IPS DF 4.7 (cell line): ENCODE measurements around the gene MYT1.
"Not testable (repeated sequence)": the region's sequence is repeated elsewhere in the genome, so short reads cannot be mapped to it uniquely, and the experiment has no call there.

Source experiments
- DNase-seq: peaks from one replicate; pipeline ENCODE4 v3.0.0-alpha.2; 2013; ENCODE audit warnings: low spot score; ENCODE audit errors: extremely low read depth

MYT1 gene

DNA sequence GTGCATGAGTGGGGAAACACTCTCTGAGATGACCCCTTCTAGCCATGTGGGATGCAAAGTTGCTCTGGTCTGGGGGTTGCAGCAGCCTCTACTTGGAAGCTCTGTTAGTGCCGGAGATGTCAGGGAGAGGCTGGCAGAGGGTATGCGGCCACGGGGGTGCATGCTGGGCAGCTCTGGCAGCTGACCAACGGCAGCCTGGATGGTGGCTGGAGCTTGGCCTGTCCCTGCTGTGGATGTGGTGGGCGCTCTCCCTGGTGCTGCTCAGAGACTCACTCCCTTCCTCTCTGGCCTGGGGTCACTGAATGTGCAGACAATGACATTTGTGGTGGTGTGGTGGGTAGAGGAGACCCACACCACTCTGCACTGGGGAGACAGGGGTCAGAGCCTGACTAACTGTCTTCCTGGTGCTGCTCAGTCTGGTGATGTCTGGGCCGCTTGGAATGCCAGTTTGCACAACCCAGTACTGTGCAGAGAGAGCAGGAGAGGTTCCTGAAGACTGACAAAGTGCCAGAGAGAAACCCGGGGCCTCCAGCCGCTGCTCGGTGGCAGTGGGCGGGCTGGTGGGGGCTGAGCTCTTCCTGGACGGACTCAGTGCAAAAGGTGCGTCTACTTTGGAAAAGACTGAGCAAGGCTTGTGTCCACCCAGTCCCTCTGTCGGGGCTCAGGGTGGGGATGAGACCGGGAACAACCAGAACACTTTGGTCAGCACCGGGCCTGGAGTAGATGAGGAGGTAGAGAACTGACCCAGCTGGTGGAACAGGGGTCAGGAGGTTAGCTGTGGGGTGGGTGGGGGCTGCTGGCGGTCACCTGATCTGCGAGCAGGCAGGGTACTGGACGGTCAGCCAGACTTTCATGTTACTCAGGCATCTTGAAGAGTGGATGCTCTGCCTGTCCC is 2.7 kb downstream of the MYT1 start:
- no peak for DNase-seq

DNA sequence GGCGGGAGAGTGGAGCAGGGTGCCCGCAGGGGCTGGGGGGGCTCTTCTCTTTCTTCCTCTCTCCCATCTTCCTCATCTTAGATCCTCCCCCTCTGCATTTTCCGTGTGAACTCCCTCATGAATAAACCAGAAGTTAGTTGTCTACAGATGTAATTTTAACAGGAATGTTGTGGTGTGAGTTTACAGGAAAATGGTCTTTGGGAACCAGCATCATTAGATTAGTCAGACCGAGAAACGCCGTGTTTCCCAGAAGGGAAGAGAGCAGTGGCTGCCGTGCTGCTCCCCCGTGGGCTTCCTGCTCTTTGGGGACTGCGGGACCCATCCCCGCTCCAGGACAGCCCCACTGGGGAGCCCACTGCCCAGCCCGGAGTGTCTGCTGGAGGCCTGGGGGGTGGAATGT is 3.4 kb downstream of the MYT1 start:
- no peak for DNase-seq

- no peak for DNase-seq
These were observed 4.3 kb downstream of the MYT1 start for GRCh38 chr20:64168381-64169090.

GRCh38 chr20:64169091-64169560 is 4.9 kb downstream of the MYT1 start:
- no peak for DNase-seq

DNA sequence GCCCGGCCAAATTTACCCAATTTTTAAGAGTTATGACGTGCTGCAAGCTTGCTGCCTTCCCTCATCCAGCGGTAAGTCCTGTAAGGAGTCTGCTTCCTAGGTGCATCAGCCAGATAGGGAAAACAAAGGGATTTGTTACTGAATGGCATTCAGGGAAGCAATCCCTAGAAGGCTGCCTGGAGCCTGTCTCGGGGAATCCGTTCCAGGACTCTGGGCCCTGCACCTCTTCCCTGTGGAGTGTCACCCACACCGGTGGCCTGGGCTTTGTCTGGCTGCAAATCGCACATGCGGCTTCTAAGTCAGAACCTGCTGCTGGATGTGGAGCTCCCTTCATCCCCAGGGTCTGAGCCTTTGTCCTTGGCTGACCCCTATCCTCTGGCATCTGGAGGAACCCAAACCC is 7.0 kb downstream of the MYT1 start:
- no peak for DNase-seq

DNA sequence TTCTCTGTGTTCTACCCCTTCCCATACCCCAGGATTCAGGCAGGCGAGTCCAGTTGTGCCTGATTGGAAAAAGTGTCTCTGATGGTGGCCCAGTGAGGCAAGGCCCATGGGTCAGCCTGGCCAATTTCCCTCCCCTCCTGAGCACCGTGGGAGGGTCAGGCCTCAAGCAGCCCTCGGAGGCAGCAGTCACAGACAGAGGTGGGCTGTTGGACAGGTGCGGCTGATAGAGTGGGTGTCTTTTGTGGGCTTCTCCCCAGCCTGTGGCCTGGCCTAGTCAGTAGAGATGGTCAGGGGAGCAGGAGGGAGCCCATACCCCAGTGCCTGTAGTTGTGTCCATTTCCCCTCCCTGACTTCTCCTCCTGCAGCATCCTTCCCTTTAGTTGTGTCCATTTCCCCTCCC is 8.9 kb downstream of the MYT1 start:
- no peak for DNase-seq

- DNase-seq = no peak
These were observed 12.3 kb downstream of the MYT1 start for GRCh38 chr20:64176551-64176950.

DNA sequence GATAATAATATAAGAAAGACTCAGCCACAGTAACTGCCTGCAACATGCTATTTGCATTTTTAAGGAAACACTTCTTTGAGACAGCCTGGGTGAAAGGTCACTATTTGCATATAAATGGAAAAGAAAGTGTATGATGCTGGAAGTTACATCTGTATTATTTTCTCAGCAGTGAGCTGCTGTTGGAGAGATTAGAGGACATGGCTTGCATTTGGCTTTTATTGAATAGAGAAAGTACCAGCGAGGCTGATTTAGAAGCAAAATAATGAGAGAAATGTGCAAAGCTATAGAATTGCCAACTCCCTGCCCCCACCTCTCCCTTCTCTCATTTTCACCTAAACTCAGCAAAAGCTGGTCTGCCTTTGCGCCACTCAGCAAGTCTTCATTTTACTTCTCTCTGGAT is 12.7 kb downstream of the MYT1 start:
- DNase-seq = no peak

GRCh38 chr20:64177384-64177783 is 13.1 kb downstream of the MYT1 start:
- DNase-seq = no peak

DNA sequence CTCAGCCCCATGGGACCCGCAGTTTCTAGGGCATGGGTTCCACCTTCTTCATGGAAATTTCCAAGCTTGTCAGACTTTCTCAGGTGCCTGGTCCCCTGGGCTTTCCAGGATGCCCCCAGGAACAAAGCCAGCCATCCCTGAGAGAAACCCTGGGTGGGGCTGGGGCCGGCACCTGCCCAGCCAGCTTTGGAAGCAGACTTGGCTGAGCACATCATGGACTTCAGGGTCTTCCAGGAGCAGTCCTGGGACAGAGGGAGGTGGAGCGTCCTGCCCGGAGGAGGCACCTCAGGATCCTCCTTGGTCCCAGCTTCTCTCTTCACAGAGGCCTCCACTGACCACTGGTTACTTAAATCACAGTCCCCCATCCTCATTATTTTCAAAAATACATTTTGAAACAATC is 13.5 kb downstream of the MYT1 start:
- no peak for DNase-seq

DNA sequence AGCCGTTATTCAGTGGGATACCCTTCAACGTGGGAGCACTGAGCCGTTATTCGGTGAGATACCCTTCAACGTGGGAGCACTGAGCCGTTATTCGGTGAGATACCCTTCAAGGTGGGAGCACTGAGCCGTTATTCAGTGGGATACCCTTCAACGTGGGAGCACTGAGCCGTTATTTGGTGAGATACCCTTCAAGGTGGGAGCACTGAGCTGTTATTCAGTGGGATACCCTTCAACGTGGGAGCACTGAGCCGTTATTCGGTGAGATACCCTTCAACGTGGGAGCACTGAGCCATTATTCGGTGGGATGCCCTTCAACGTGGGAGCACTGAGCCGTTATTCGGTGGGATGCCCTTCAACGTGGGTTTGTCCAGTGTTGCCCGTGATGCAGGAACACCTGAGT is 14.7 kb downstream of the MYT1 start:
- not testable (repeated sequence) for DNase-seq

- no peak for DNase-seq
These were observed 15.6 kb downstream of the MYT1 start for GRCh38 chr20:64179805-64180204.

DNA sequence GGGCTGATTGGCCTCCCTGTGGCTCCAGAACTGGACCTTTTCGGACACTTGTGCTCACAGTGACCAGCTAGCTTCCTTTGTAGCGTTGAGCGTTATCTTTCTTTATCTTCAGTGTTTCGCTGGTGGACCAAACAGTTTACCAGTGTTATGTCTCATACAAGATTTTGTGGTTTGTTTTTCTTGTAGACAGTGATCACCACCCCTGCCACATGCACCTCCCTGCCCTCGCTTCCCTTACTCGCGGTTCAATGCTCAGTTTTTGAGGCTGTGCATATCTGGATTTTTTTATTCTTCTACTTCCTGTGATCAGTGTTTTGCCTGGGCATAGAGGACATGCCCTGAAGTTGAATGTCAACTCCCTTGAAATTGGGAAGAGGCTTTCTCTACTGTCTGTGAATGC is 16.4 kb downstream of the MYT1 start:
- DNase-seq = no peak

GRCh38 chr20:64181391-64181790 is 17.1 kb downstream of the MYT1 start:
- no peak for DNase-seq

DNA sequence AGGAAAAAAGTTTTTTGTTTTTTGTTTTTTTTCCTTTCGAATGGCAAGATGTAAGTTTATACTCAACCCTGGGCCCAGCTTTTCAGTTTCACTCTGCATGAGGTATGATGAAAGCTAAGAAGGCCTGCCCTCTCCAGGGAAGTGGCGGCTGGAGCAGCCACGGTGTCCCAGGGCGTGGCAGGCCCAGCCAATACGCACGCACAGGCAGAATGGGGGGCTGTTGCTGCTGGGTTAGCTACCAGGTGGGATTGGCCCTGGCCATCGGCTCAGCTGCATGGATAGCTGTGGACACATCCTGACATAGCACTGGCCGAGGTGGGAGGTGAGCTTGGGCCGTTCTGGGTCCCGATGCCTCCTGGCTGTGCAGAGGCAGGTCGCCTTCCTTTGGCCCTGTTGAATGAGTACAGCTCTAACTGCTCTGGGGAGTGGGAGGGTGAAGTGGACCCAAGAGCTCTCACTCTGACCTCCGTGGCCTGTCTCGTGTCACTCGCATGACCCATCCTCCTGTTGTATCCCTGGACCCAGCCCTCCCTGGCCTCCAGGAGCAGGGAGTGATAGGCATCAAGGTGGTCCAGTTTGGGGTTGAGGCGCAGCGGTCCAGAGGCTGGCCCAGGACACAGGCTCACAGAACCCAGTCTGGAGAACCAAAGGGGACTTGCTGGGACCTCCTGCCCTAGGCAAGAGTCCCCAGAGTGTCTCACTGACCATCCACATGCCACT is 18.1 kb downstream of the MYT1 start:
- no peak for DNase-seq

GRCh38 chr20:64183313-64183712 is 19.1 kb downstream of the MYT1 start:
- no peak for DNase-seq

DNA sequence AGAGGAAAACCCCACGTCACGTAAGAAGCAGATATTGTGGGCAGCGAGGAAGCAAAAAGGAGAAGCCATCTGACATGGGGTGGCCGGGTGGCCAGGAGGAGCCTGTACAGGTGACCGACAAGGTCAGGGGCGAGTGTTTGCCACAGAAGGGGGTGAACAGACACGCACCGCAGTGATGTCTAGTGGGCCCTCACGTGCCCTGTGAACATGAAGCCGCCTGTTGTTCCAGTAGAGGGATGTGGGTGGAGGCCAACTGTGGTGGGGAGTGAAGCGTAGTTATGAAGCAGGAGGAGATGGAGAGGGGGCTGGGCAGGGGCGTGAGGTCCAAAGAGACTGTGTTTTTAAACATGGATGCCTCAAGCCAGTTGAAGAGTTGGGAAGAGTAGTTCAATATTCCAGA is 20.5 kb downstream of the MYT1 start:
- DNase-seq = no peak

- DNase-seq = no peak
These were observed 21.1 kb downstream of the MYT1 start for GRCh38 chr20:64185276-64185900.

DNA sequence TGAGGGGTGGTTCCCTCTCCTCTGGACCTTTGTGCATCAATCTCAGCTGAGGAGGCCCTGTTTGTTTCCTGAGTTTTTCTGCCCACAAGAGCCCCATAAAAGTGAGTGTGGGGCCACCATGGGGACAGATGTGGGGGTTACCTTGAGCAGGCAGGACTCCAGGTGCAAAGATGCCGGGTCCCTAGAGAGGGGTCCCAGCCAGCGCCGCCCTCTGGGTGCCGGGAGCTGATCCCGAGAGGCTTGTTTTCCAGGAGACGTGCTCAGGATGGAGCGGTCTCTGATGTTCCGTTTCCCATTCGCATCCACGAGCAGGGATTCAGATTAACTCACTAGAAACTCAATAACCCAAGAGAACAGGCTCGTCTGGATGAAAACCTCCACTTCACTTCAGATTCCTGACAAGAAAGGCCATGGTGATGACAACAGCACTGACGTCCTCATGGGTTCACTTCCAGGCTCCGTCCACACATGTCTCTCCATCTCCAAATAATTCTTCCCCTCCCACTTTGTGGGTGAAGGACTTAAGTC is 21.9 kb downstream of the MYT1 start:
- DNase-seq = no peak

DNA sequence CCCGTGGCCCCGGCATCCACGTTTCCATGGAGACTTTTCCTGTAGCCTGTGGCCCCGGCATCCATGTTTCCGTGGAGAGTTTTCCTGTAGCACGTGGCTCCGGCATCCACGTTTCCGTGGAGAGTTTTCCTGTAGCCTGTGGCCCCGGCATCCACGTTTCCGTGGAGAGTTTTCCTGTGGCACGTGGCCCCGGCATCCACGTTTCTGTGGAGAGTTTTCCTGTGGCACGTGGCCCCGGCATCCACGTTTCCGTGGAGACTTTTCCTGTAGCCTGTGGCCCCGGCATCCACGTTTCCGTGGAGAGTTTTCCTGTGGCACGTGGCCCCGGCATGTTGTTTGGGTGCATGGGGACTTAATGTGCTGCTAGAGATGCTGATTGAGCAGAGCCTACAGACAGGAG is 23.0 kb downstream of the MYT1 start:
- DNase-seq = not testable (repeated sequence)

GRCh38 chr20:64188091-64188490 is 23.8 kb downstream of the MYT1 start:
- no peak for DNase-seq
